NCI-H82 treated with DMSO at 0.1 percent for 48 hours (cell line): ENCODE measurements around the gene SLIT3.

Experiments used
- DNase-seq: peaks from one replicate; lab custom pipeline; 2025; ENCODE audit not compliant: unreplicated experiment; lab: John Stamatoyannopoulos, UW

Gene SLIT3

DNA sequence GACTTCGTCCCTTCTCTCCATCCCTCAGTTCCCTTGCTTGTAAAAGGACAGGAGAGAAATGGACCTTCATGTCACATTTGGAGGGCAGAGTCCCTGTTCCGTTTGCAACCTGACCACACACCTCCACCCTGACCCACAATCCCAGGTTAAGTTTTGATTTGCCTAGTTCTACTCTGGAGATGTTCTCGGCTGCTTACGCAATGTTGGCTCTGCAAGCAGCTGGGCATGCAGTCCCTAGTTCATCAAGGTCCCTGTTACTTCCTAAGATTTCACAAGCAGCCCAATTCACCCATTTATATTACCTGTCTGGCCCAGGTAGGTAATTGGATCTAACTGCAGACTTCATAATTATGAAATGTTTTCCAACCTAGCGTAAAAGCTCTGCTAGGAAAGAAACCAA, 28.8 kb downstream of the SLIT3 start:
- DNase-seq, result no peak

DNA sequence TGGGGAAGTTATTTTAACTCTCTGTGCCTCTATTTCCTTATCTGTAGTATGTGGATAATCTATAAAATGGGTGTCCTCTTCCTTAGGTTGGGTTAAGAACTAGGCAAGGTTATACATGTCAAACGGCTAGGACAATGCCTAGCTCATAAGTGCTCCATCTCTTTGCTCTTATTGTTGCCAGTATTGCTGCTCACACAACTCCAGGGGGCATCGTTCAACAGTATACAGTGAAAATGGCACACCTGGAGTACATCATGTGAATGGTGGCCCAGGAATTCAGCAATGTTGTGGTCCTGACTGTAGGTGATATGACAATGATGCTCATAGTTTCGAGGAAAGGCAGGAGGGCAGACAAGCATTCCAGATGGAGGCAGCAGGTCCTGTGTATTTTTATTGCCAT, 30.1 kb downstream of the SLIT3 start:
- no peak for DNase-seq

DNA sequence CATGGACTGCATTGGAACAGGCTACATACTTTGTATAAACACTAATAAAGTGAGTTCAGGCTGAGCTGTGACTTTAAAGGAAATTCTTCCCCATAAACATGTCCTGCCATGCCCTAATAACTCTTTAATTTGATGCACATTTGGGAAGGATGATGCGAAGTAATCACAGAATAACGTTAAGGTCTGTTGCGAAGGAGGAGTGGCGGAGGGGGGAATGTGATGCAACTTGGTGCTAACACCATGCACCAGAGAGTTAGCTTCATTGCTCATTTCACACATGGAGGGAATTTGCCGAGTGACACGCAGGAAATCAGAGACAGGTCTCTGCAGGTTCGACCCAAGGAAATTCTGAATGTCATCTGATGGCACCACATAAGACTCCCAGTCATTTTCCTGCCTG, 32.9 kb downstream of the SLIT3 start:
- no peak for DNase-seq

DNA sequence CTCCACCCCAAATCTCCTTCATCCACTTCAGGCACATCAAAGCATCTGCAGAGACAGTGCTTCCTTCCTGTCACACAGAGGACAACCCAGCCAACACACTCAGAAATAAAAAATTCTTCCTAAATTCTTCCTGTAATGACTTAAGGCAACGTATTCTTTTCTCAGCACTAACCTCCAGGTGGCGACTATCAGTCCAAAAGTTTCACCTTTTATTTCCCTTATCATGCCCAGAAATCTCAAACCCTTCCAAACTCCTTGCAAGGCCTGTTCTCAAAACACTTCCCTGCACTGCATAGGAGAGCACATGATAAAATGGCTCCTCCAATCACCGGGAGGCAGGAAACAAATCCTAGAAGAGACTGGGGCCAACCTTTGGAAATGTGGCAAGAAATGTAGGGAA, 35.1 kb downstream of the SLIT3 start:
- DNase-seq, result no peak

DNA sequence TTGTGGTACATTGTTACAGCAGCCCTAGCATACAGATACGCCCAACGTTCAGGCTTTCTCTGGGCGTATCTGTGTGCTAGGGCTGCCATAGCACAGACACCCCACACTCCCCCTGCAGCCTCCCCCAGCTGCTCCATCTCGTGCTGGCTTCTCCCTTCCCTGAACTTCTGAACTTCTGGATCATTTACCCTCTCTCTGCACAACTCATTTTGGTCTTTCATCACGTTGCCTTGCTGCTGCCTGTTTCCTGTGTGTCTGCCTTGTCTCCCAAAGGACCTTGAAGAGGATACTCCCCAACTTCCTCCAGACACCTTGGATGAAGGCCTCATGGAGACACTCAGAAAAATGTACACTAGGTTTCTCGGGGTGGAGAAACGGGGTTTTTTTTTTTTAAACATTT, 37.3 kb downstream of the SLIT3 start:
- DNase-seq, result no peak

DNA sequence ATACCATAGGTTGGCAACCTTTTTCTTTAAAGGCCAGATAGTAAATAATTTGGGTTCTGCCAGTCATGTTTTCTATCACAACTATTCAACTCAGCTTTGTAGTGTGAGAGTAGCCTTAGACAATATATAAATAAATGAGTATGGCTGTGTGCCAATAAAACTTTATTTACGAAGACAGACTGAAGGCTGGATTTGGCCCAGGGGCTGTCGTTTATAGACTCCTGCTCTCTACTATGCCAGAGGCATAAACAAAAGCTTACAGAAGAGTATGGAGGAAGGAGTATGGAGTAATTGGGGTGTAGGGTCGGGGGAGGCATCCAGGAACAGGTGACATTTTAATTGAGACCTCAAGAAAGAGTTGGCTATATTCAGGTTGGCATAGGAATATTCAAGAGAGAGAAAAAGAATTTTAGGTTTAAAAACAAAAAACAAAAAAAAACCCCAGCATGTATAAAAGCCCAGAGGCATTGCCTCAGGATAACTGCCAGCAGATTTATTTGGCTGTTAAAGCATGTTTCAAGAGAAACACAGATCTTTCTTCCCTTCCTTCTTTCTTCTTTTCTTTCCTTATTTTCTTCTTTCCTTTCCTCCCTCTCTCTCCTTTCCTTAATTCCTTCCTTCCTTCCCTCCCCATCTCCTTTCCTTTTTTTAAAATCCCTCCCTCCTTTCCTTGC, 39.9 kb downstream of the SLIT3 start:
- DNase-seq, result no peak

DNA sequence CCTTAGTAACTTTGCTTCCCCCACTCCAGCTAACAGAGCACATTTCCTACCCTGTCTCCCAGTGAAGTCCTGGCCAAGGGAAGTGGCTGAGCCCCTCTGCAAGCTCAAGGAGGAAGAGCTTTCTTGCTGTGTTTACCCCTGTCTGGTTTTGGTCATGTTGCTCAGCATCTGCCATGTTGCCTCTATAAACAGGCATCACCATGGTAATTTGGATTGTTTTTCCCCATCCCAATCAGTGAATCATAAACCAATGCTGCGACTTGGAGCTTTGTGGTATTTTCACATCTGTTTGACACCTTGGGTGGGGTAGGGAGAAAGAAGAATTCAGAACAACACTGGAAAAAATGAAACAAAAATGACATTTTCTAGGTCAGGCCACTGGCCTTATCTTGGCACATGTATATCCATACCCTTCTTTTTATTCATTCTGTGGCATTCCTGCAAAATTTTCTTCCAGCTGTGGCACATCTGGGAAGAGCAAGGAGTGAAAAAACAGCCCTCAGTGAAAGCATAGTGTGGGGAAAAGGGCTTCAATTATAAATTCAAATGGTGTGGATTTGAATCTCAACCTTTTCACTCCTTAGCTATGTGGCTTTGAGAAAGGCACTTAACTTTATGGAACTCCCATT, 42.5 kb downstream of the SLIT3 start:
- no peak for DNase-seq

DNA sequence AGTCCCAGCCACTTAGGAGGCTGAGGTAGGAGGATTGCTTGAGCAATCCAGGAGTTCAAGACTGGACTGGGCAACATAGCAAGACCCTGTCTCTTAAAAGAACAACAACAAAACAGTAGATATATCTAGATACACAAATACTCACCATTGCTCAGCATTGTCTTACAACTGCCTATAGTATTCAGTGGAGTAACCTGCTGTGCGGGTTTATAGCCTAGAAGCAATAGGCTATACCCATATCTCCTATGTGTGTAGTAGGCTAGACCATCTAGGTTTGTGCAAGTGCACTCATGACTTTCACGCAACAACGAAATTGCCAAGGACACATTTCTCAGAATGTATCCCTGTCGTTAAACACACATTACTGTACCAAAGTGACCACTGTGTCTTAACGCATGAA, 44.7 kb downstream of the SLIT3 start:
- DNase-seq, result no peak

DNA sequence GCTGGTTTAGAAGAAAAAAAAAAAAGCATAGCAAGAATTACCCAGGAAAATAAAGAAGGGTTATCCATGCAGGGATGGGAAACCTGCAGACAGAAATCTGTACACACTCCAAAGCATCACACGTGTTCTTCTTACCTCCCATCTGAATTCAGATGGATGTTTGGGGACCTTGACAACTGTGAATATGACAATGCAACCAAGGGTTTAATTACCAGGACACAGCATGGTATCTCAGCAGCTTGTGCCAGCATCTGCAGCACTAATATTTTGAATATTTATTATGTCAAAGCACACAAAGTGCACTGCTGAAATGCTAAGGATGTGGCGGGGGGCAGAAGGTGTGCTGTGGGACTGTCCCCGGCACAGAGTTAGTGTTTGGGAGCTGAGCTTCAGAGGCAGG, 47.9 kb downstream of the SLIT3 start:
- no peak for DNase-seq

DNA sequence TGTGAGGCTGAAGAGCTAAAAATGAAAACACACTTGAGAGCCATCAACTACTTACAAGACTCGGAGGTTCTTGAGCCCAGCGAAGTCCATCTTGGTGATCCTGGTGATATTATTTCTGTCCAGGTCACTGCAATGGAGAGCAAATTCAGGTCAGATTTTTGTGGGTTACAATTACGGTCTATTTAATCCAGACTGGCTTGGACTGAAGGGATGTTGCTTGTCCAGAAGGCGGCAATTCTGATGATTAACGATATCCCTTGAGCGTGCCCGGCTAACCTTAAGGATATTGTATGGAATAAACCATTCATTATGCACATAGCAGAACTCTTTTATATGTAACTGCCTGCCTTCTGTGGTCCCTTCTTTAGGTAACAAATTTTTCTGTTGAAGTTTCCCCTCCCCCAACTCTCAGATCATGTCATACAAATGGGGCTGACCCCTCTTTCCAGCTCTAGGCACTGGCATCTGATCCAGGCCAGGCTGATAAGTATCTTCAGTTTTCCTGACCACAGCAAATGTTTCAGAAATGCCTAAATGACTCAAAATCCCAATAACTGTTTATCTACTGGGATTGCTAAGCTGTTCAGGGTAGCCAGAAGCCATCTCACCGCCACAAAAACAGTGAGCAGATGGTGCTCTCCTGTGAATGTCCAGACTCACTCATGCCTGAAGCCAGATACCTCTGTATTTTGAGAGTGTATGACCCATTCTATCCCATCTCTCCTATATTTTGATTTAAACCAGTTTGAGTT, 49.4 kb downstream of the SLIT3 start:
- DNase-seq, result no peak

DNA sequence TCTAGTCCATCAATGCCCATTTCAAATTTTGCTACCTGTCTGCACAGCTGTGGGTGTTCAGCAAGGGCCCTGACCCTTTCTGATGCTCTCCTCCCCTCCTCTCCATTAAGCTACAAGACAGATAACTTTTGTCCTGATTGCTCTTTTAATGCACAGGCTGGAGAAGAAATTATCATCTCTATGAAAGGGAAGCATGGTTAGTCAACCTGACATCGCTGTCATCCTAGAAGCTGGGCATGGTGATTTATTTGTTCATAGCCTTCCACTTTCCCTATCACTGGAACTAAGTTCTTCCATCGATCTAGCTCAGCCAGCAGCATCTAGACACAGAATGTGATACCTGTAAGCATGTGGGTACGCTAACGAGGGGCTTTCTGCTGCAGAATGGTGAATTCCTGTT, 50.1 kb downstream of the SLIT3 start:
- DNase-seq, result no peak

DNA sequence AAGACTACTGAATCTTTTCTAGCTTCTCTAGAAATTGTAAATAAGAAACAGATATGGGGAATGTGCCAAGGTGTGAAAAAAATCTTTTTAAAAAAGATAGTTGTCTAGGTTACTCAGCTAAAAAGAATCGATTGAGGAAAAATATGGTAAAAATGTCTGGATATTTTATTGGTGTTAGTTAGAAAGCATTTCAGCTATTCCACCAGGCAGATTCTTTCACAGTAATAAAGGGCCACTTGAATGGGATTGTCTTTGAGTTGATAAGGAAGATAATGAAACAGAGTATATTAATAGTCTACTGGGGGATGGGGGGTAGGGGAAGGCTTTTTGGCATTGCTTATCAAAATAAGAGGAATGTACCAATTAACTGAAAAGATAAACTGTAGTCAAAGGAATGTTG, 51.9 kb downstream of the SLIT3 start:
- no peak for DNase-seq

DNA sequence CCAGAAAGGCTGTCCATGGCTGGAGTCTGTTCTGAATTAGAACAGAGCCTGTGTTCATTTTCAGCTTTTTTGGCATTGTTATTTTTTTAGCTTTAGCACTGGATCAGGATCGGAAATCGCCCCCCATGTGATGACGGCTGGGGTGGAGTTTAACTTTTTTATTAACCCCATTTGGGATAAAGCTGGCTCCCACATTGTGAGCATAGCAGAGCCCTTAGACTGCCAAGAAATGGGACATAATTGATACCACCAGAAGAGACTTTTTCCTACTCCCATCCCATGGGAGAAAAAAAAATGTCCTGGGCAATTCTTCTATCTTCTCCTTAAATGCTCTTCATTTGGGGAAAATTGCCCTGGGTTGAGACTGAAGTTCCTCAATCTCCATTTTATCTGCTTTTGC, 52.4 kb downstream of the SLIT3 start:
- no peak for DNase-seq

DNA sequence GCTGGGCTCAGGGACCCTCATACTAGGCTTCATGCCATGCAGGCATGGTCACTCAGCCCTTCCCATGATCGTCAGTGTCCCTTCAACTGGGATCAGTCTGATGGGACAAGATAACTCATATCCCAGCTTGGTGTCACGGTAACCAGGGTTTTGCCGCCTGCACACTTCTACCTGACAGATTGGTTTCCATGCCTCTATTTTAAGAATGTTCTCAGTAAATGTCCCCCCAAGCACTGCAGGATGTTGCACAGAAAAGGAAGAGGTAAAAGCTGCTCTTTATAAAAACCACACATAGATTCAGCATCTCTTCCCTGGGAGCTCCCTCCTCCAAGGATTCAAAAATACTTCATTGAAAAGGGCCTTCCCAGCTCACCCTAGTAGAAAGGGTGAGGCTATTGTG, 56.1 kb downstream of the SLIT3 start:
- no peak for DNase-seq

DNA sequence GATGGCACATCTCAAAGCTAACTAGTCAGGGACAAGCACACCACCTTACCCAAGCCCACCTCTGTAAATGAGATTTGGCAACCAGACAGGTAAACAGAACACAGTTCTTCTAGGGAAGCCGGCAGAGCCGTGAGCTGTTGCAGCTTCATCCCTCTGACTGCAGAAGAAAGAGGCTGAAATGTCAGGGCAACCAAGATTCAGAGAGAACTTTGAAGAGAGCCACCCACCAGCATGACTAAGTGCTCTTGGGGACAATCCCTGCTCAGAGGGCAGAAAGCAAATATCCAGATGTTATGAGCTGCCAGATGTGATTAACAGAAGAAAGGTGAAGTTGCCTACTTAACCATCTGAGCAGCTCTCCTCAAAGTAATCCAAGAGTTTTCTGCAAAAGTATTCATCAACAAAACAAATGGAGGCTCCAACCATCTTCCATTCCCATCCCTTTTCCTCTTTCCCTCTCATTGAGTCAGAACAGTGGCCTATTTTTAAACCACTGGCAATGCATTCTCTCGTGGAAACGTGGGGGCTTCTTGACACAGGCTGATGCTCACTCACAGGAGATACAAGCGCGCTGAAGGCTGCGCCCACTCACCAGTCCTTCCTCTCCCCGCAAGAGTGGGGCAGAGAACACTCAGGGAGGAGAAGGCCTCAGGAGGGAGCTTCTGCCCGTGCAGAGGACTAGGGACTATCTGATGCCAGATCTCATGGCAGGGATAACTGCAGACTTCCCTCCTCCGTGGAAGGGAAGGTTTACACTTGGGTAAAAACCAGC, 57.1 kb downstream of the SLIT3 start:
- DNase-seq, result no peak

DNA sequence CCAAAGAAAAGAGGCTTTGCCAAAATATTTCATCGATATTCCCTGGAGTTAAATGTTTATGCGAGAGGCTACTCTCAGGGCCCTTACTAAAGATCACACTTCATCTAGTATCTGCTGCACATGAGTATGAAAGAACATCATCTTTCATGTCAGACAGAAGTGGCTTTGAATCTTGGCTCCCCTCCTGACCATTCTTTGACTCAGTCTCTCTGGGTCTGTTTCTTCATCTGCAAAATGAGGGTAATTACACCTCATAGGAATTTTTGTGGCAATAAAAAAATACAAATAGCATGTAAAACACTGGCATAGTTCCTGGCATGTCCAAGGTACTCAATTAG, 58.1 kb downstream of the SLIT3 start:
- DNase-seq, result no peak

DNA sequence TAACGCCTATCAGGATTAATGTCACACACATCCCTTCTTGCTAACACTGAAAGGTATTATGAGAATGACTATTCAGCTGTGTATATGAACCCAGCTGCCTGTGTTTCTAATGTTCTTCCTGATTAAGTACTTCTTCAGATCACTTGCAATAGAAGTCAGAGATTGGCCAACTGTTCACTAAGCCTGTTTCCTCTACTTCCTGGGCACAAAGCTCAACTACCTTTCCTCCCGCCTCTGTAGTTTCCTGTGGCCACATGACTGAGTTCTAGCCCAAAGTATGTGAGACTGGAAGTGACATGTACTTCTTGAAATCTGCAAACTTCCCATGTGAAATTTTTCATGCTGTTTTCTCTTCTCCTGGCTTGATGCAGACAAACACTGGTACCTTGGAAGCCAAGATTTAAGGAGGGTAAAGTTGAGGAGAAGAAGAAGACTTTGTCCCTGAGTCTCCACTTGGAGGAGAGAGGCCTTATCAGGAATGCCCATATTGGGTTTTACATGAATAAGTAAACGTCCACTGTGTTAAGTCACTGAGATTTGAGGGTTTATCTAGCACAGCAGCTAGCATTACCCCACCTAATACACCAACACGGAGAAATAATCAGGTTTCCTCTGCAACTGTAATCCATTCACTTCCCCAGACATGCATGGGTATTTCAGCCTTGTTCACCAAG, 58.6 kb downstream of the SLIT3 start:
- DNase-seq, result no peak

DNA sequence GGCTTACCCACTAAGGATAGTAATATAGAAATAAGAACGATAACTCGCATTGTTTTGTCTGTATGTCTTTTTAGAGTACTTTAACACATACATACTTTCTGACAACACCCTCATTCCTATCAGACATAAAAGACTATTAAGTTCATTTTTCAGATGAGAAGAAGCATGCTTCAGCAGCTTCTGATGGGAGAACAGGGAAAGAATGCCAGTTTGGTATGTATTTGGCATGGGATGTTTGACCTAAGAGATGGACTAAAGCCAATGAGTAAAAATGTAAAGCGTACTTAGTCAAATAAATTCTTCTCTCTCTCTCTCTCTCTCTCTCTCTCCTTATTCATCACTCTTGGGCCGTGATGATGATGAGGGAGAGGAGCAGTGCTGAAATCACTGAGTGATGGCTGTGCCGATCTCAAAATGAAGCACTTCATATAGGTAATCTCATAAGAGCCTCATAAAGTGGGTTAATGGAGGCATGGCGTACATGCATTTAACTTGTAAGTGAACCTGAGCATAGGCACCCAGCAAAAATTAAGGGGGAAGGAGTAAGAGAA, 71.5 kb downstream of the SLIT3 start:
- DNase-seq, result no peak

DNA sequence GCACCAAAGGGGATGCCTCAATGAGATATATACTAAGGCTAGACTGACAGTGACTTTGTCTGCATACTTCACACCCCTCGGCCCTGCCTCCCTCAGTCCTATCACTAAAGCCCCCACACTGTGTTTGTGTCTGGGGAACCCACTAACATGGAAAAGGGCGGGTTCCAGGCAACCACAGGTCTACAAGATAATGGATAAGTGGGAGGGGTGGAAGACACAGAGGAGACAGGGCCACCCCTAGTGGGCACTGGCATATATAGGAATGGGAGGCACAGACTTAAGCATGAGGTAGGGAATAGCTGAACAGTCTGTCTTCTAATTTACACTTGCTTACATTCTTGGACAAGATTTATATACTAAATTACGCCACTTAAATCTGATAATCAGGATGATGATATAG, 74.0 kb downstream of the SLIT3 start:
- DNase-seq, result no peak

DNA sequence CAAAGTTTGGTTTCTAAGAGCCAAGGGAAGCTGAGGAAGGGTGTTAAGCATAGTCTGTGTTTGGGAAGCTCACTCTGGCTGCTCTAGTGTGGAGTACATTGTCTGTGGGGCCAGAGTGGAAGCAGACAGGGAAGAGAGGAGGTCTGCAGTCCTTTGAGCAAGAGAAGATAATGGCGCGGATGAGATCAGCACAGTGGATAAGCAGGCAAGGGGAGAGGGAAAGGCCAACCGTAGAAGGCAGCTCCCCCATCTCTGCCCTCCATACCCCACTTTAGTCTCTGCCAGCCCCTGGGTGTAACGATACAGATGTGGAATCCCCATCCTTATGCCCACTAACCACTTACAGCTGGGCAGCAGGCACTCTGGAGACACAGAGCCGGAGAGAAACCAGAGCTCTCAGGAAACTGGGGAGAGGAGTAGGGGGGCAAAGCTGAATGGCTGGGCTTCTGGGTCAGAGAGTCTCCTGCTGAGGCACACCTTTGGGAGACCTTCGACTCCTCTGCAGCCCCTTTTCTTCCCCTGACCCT, 75.0 kb downstream of the SLIT3 start:
- DNase-seq, result no peak

DNA sequence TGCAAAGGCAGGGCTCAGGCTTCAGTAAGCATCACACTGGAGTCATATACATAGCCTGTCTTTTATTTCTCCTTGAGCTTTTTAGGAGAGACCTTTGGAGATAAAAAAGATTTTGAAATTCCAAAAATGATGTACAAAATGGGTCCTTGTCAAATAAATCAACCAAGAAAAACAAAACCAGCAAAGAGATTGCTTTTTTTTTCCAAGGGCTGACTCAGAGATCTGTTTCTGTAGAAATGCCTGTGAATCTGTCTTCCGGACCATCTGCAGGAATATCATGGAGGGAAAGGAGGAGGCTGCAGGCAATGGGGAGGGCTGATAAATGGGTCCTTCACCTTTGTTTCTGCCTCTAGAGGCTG, 77.4 kb downstream of the SLIT3 start:
- DNase-seq, result no peak
